HepG2 (cell line): ENCODE results near the gene FIZ1. TPM values are rescaled to one million over a fixed set of nuclear protein-coding genes. Genes with fewer than 3 reads are reported as not detected.

ENCODE experiments used
- AHR ChIP-seq: IDR thresholded peaks from 2 replicates; pipeline ENCODE4 v1.6.1; 2018; ENCODE audit warnings: missing genetic modification reagents, missing compliant biosample characterization
- CAMTA2 ChIP-seq: sonication (generic); formaldehyde crosslinking; IDR thresholded peaks from 2 replicates; pipeline ENCODE4 v1.4.0; 2020; ENCODE audit warnings: mild to moderate bottlenecking, missing genetic modification reagents, borderline replicate concordance
- NFRKB ChIP-seq: fragments of 450-650 bp; IDR thresholded peaks from 2 replicates; pipeline ENCODE4 v1.6.1; 2017
- NR2F1 ChIP-seq, 2 experiments: fragments of 450-650 bp in 1 of 2; formaldehyde crosslinking in 1 of 2; IDR thresholded peaks; 2 replicates each; pipeline versions ENCODE4 v1.5.0 to v1.6.1; 2016 to 2020; ENCODE audit warnings: mild to moderate bottlenecking in 1 of 2, missing compliant biosample characterization in 1 of 2, missing genetic modification reagents in 1 of 2, moderate library complexity in 1 of 2
- PCBP2 ChIP-seq: fragments of 200-400 bp; formaldehyde crosslinking; optimal IDR thresholded peaks from 2 replicates; pipeline ENCODE3; 2018; ENCODE audit warnings: low read length, low read depth; ENCODE audit not compliant: poor library complexity, severe bottlenecking
- TBP ChIP-seq: sonication (generic); formaldehyde crosslinking; IDR thresholded peaks from 2 replicates; pipeline ENCODE4 v1.5.0; 2020; ENCODE audit warnings: missing genetic modification reagents
- ZFP36 ChIP-seq: fragments of 150-350 bp; IDR thresholded peaks from 2 replicates; pipeline ENCODE4 v1.6.1; 2018; ENCODE audit warnings: borderline replicate concordance, low read length, low read depth; ENCODE audit not compliant: partially characterized antibody
- ZNF230 ChIP-seq: sonication (generic); formaldehyde crosslinking; IDR thresholded peaks from 2 replicates; pipeline ENCODE4 v1.4.0; 2020; ENCODE audit warnings: mild to moderate bottlenecking, missing genetic modification reagents
- ZNF337 ChIP-seq: sonication (generic); formaldehyde crosslinking; IDR thresholded peaks from 2 replicates; pipeline ENCODE4 v1.5.1; 2020; ENCODE audit warnings: missing genetic modification reagents, low read depth, mild to moderate bottlenecking, borderline replicate concordance
- ZNF44 ChIP-seq: sonication (generic); formaldehyde crosslinking; IDR thresholded peaks from 2 replicates; pipeline ENCODE4 v1.5.1; 2020; ENCODE audit warnings: mild to moderate bottlenecking, missing genetic modification reagents
- polyA plus RNA-seq, 8 experiments: library from polyadenylated mRNA; depleted of rRNA in 3 of 8; stranded (reverse) in 7 of 8; unstranded in 1 of 8; fragments of >200 nt; fragmentation: Illumina TruSeq in 4 of 8; extraction: Trizol in 4 of 8; gene quantifications; 2 replicates each; pipeline versions ENCODE4 v1.2.1 to v1.2.3, GENCODE V29; 2011 to 2016; ENCODE audit warnings: low read depth in 4 of 8, missing spikeins in 1 of 8, mixed read lengths in 1 of 8; ENCODE audit not compliant: insufficient read depth in 1 of 8
- total RNA-seq, 5 experiments: library from RNA; depleted of rRNA; stranded (reverse); fragments of >200 nt; fragmentation: Illumina TruSeq; extraction: Trizol; gene quantifications; 2 replicates each; pipeline ENCODE4 v1.2.3, GENCODE V29; 2016; ENCODE audit warnings: low read depth in 1 of 5
- TF ChIP-seq, protein P1 (sequence below): sonication (generic); formaldehyde crosslinking; IDR thresholded peaks from 2 replicates; pipeline ENCODE4 v1.5.0; 2020; ENCODE audit warnings: mild to moderate bottlenecking, missing genetic modification reagents, borderline replicate concordance
- TF ChIP-seq, protein P2 (sequence below): IDR thresholded peaks from 2 replicates; pipeline ENCODE4 v1.6.1; 2016; ENCODE audit warnings: control low read depth
- TF ChIP-seq, protein P3 (sequence below): sonication (generic); formaldehyde crosslinking; IDR thresholded peaks from 2 replicates; pipeline ENCODE4 v1.4.0; 2020; ENCODE audit warnings: missing genetic modification reagents, low read depth, mild to moderate bottlenecking, borderline replicate concordance
- TF ChIP-seq, protein P4 (sequence below): sonication (generic); IDR thresholded peaks from 2 replicates; pipeline ENCODE4 v1.6.1; 2016; ENCODE audit warnings: low read depth, borderline replicate concordance
- TF ChIP-seq, protein P5 (sequence below): sonication (generic); formaldehyde crosslinking; IDR thresholded peaks from 2 replicates; pipeline ENCODE4 v1.9.0; 2022; ENCODE audit warnings: low read depth, missing genetic modification reagents

Gene FIZ1
- total and polyA plus RNA-seq, 2 of the 13 experiments (the other 11 are each of a cell fraction or from before 2014, with no cell fraction given) = 3.6 to 5.9 TPM

DNA sequence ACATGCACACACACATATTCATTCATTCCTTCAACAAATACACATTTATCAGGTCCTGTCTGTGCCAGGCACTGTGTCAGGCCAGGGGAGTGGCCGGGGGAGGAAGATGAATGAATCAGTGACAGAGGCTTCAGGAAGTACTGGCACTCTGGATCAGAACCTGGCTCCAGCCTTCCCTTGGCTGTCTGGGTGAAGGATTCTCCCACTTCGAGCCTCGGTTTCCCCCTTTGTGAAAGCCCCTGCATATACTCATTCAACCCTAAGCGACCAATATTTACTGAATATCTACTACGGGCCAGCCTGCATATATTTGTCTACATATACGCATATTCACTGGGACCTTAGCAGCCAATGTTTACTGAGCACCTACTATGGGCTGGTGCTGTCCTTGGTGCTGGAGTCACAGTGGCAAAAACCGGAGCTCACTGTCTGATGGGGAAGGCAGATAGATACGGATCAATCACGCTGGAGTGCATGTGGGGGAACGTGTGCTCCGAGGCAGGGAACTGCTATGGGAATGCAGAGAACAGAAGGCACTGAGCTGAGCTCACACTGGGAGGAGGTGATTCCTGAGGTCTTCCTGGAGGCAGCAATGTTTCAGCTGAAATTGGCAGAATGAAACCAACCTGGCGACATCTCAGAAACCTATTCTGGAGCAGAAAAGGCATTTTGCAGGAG lies 18.0 kb downstream of the FIZ1 start (continued):
- TF ChIP-seq, protein P1, sequence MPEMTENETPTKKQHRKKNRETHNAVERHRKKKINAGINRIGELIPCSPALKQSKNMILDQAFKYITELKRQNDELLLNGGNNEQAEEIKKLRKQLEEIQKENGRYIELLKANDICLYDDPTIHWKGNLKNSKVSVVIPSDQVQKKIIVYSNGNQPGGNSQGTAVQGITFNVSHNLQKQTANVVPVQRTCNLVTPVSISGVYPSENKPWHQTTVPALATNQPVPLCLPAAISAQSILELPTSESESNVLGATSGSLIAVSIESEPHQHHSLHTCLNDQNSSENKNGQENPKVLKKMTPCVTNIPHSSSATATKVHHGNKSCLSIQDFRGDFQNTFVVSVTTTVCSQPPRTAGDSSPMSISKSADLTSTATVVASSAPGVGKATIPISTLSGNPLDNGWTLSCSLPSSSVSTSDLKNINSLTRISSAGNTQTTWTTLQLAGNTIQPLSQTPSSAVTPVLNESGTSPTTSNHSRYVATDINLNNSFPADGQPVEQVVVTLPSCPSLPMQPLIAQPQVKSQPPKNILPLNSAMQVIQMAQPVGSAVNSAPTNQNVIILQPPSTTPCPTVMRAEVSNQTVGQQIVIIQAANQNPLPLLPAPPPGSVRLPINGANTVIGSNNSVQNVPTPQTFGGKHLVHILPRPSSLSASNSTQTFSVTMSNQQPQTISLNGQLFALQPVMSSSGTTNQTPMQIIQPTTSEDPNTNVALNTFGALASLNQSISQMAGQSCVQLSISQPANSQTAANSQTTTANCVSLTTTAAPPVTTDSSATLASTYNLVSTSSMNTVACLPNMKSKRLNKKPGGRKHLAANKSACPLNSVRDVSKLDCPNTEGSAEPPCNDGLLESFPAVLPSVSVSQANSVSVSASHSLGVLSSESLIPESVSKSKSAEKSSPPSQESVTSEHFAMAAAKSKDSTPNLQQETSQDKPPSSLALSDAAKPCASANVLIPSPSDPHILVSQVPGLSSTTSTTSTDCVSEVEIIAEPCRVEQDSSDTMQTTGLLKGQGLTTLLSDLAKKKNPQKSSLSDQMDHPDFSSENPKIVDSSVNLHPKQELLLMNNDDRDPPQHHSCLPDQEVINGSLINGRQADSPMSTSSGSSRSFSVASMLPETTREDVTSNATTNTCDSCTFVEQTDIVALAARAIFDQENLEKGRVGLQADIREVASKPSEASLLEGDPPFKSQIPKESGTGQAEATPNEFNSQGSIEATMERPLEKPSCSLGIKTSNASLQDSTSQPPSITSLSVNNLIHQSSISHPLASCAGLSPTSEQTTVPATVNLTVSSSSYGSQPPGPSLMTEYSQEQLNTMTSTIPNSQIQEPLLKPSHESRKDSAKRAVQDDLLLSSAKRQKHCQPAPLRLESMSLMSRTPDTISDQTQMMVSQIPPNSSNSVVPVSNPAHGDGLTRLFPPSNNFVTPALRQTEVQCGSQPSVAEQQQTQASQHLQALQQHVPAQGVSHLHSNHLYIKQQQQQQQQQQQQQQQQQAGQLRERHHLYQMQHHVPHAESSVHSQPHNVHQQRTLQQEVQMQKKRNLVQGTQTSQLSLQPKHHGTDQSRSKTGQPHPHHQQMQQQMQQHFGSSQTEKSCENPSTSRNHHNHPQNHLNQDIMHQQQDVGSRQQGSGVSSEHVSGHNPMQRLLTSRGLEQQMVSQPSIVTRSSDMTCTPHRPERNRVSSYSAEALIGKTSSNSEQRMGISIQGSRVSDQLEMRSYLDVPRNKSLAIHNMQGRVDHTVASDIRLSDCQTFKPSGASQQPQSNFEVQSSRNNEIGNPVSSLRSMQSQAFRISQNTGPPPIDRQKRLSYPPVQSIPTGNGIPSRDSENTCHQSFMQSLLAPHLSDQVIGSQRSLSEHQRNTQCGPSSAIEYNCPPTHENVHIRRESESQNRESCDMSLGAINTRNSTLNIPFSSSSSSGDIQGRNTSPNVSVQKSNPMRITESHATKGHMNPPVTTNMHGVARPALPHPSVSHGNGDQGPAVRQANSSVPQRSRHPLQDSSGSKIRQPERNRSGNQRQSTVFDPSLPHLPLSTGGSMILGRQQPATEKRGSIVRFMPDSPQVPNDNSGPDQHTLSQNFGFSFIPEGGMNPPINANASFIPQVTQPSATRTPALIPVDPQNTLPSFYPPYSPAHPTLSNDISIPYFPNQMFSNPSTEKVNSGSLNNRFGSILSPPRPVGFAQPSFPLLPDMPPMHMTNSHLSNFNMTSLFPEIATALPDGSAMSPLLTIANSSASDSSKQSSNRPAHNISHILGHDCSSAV (CRISPR knock-in tag) = no peak
- TF ChIP-seq, protein P2, sequence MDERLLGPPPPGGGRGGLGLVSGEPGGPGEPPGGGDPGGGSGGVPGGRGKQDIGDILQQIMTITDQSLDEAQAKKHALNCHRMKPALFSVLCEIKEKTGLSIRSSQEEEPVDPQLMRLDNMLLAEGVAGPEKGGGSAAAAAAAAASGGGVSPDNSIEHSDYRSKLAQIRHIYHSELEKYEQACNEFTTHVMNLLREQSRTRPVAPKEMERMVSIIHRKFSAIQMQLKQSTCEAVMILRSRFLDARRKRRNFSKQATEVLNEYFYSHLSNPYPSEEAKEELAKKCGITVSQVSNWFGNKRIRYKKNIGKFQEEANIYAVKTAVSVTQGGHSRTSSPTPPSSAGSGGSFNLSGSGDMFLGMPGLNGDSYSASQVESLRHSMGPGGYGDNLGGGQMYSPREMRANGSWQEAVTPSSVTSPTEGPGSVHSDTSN (CRISPR knock-in tag) = no peak
- no peak for TF ChIP-seq ZFP36
- TF ChIP-seq, protein P3, sequence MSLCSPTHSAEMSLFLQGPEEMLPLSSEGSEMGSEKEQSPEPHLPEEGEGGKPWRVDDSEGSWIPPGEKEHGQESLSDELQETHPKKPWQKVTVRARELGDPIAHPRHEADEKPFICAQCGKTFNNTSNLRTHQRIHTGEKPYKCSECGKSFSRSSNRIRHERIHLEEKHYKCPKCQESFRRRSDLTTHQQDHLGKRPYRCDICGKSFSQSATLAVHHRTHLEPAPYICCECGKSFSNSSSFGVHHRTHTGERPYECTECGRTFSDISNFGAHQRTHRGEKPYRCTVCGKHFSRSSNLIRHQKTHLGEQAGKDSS (CRISPR knock-in tag) = peak; percentile 36; the same call in 1 of the 2 replicates
- TF ChIP-seq ZNF44 (CRISPR knock-in tag) = no peak
- TF ChIP-seq NFRKB = no peak
- no peak for TF ChIP-seq PCBP2
- TF ChIP-seq NR2F1 (CRISPR knock-in tag; IDR thresholded peaks at IDR 0.05) = no peak
- TF ChIP-seq ZNF337 (CRISPR knock-in tag) = no peak
- TF ChIP-seq CAMTA2 = no peak
- TF ChIP-seq AHR (CRISPR knock-in tag) = 0 out of 2 replicates have a peak, but pooled peaks have one; percentile 56
- TF ChIP-seq, protein P4, sequence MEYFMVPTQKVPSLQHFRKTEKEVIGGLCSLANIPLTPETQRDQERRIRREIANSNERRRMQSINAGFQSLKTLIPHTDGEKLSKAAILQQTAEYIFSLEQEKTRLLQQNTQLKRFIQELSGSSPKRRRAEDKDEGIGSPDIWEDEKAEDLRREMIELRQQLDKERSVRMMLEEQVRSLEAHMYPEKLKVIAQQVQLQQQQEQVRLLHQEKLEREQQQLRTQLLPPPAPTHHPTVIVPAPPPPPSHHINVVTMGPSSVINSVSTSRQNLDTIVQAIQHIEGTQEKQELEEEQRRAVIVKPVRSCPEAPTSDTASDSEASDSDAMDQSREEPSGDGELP = no peak
- TF ChIP-seq ZNF230 (CRISPR knock-in tag) = peak; percentile 78; the same call in 1 of the 2 replicates
- TF ChIP-seq, protein P5, sequence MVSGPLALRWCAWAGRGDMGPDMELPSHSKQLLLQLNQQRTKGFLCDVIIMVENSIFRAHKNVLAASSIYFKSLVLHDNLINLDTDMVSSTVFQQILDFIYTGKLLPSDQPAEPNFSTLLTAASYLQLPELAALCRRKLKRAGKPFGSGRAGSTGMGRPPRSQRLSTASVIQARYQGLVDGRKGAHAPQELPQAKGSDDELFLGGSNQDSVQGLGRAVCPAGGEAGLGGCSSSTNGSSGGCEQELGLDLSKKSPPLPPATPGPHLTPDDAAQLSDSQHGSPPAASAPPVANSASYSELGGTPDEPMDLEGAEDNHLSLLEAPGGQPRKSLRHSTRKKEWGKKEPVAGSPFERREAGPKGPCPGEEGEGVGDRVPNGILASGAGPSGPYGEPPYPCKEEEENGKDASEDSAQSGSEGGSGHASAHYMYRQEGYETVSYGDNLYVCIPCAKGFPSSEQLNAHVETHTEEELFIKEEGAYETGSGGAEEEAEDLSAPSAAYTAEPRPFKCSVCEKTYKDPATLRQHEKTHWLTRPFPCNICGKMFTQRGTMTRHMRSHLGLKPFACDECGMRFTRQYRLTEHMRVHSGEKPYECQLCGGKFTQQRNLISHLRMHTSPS (CRISPR knock-in tag) = no peak
- TF ChIP-seq TBP = no peak
